GM19467 (cell line): Measurements from ENCODE around the gene BRD9.
"Not testable (repeated sequence)": the region's sequence is repeated elsewhere in the genome, so short reads cannot be mapped to it uniquely, and the experiment has no call there.

ENCODE experiments used
- ATAC-seq: cut with Tn5 transposase; IDR thresholded peaks from one replicate; pipeline ENCODE4 v1.9.1; 2021; ENCODE audit warnings: mild to moderate bottlenecking, moderate library complexity; ENCODE audit not compliant: unreplicated experiment

Gene BRD9

GRCh38 chr5:846602-847091 is 46.0 kb downstream of the BRD9 start:
- ATAC-seq: not testable (repeated sequence)

GRCh38 chr5:845676-846601 is 46.7 kb downstream of the BRD9 start:
- ATAC-seq: not testable (repeated sequence)

- not testable (repeated sequence) for ATAC-seq
Measured at GRCh38 chr5:845031-845675, 47.4 kb downstream of the BRD9 start.

- not testable (repeated sequence) for ATAC-seq
Measured at GRCh38 chr5:844426-844825, 48.2 kb downstream of the BRD9 start.

- ATAC-seq: not testable (repeated sequence)
Measured at GRCh38 chr5:843926-844325, 48.7 kb downstream of the BRD9 start.

GRCh38 chr5:843371-843770 is 49.2 kb downstream of the BRD9 start:
- not testable (repeated sequence) for ATAC-seq

- ATAC-seq: not testable (repeated sequence)
Measured at GRCh38 chr5:842402-843221, 50.0 kb downstream of the BRD9 start.

GRCh38 chr5:841531-842401 is 50.8 kb downstream of the BRD9 start:
- ATAC-seq: not testable (repeated sequence)

- not testable (repeated sequence) for ATAC-seq
Measured at GRCh38 chr5:840974-841435, 51.6 kb downstream of the BRD9 start.

GRCh38 chr5:840118-840973 is 52.3 kb downstream of the BRD9 start:
- not testable (repeated sequence) for ATAC-seq

- ATAC-seq: not testable (repeated sequence)
Measured at GRCh38 chr5:838431-838851, 54.2 kb downstream of the BRD9 start.

- not testable (repeated sequence) for ATAC-seq
Measured at GRCh38 chr5:837621-838121, 54.9 kb downstream of the BRD9 start.

- ATAC-seq: not testable (repeated sequence)
Measured at GRCh38 chr5:835933-836612, 56.5 kb downstream of the BRD9 start.

- ATAC-seq: not testable (repeated sequence)
Measured at GRCh38 chr5:834013-834412, 58.6 kb downstream of the BRD9 start.

GRCh38 chr5:828194-828593 is 64.4 kb downstream of the BRD9 start:
- ATAC-seq: not testable (repeated sequence)

GRCh38 chr5:825544-825943 is 67.1 kb downstream of the BRD9 start:
- not testable (repeated sequence) for ATAC-seq

- ATAC-seq: no peak
Measured at GRCh38 chr5:821504-821903, 71.1 kb downstream of the BRD9 start.

GRCh38 chr5:820245-820644 is 72.4 kb downstream of the BRD9 start:
- no peak for ATAC-seq
